C4-2B (cell line): ENCODE results near the gene KCNQ4.

Experiments
- H3K27ac ChIP-seq: fragments of 450-650 bp; 2 replicates; pipeline ENCODE4 v1.5.1; 2017
- ZFX ChIP-seq: fragments of 450-650 bp; IDR thresholded peaks from 2 replicates; pipeline ENCODE4 v1.6.1; 2017
- TF ChIP-seq, protein P1 (sequence below): fragments of 450-650 bp; conservative IDR thresholded peaks from 2 replicates; pipeline ENCODE4 v1.5.1; 2017; ENCODE audit warnings: mild to moderate bottlenecking

The KCNQ4 gene

DNA sequence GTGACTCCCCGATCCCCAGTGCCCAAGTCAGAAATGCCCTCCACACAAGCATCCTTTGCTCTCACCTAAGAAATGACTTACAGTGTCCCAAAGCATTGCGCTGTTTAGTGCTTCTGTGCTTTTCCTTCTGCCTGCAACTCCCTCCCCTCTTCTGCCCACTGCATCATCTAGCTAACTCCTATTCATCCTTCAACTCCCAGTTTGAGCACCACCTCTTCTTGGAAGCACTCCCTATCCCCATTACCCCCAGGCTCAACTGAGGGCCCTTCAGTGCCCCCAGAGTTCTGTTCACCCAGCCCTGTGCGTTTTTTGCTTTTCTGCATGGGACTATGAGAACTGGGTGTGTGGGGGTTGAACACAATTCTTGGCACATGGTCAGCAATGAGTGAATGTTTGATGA is 10.0 kb downstream of the KCNQ4 start:
- TF ChIP-seq, protein P1, sequence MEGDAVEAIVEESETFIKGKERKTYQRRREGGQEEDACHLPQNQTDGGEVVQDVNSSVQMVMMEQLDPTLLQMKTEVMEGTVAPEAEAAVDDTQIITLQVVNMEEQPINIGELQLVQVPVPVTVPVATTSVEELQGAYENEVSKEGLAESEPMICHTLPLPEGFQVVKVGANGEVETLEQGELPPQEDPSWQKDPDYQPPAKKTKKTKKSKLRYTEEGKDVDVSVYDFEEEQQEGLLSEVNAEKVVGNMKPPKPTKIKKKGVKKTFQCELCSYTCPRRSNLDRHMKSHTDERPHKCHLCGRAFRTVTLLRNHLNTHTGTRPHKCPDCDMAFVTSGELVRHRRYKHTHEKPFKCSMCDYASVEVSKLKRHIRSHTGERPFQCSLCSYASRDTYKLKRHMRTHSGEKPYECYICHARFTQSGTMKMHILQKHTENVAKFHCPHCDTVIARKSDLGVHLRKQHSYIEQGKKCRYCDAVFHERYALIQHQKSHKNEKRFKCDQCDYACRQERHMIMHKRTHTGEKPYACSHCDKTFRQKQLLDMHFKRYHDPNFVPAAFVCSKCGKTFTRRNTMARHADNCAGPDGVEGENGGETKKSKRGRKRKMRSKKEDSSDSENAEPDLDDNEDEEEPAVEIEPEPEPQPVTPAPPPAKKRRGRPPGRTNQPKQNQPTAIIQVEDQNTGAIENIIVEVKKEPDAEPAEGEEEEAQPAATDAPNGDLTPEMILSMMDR, result no peak
- TF ChIP-seq ZFX, result no peak
- no peak overlapping the region for H3K27ac ChIP-seq

GRCh38 chr1:40794048-40794447 is 10.5 kb downstream of the KCNQ4 start:
- no peak overlapping the region for H3K27ac ChIP-seq
- TF ChIP-seq, protein P1, result no peak
- no peak for TF ChIP-seq ZFX

- H3K27ac ChIP-seq, result no peak overlapping the region
- TF ChIP-seq, protein P1, result no peak
- no peak for TF ChIP-seq ZFX
Measured at GRCh38 chr1:40794974-40795715, 11.6 kb downstream of the KCNQ4 start.

DNA sequence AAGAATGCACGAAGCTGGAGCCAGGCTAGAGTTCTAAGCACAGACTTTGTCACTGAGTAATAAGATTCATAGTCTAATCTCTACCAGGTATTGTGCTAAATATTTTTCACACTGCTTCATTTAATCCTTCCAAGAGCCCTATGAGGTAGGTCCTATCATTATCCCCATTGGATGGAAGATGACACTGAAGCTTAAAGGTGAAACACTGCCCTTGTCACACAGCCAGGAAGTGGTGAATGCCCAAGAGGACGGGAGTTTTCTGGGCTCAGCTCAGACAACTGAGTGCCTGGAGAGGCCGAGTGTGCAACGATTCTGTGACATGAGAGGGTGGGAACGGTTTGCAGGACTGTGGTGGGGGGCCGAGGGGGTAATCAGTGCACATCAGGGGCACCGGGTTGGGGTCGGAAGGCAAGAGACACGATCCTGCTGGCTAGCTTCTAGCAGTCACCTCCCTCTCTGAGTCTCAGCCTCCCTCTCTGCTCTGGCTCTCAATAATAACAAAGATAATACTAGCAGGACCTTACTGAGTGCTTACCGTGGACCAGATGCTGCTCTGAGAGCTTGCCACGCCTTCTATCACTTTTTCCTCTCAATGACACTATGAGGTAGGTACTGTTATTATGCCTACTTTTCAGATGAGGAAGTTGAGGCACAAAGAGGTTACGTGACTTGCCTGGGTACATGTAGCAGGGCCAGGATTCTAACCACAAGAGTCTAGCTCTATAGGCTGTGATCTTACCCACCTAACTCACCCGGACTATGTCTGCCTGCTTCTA is 12.4 kb downstream of the KCNQ4 start:
- TF ChIP-seq, protein P1, result no peak

GRCh38 chr1:40796939-40797667 is 13.5 kb downstream of the KCNQ4 start:
- TF ChIP-seq, protein P1, result no peak
- TF ChIP-seq ZFX, result no peak
- no peak overlapping the region for H3K27ac ChIP-seq

More for the DNA sequence above, 12.4 kb downstream of the KCNQ4 start:
- no peak overlapping the region for H3K27ac ChIP-seq

DNA sequence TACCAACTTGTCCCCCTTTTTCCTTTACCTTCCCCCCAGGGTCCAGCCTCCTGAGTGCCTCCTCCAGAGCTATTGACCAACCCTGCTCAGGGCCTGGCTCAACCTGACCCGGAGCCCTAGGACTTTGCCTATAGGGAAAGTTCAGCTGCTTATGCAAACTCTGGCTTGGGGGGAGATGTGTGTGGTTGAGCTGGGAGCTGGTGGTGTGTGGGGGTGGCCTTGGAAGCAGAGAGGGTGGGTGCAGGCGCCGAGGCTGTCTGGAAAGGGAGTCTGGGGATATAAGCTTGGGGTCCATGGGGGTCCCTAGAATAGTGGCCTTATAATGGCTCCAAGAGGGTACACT is 14.1 kb downstream of the KCNQ4 start:
- no peak overlapping the region for H3K27ac ChIP-seq
- TF ChIP-seq, protein P1, result no peak
- TF ChIP-seq ZFX, result no peak
